Stimulated activated CD8-positive, alpha-beta memory T cell treated with anti-CD3 and anti-CD28 coated beads, Interleukin-4, amount 100 ng/mL, for 1 hour (primary cell): ENCODE data around the gene NT5C2.
"Not testable (repeated sequence)": the region's sequence is repeated elsewhere in the genome, so short reads cannot be mapped to it uniquely, and the experiment has no call there.

ENCODE experiments used
- DNase-seq, 2 donors: peaks; one replicate each; pipeline ENCODE4 v3.0.0-alpha.2; 2020; ENCODE audit warnings: low read depth in 2 of 2, low spot score in 1 of 2

NT5C2 gene

DNA sequence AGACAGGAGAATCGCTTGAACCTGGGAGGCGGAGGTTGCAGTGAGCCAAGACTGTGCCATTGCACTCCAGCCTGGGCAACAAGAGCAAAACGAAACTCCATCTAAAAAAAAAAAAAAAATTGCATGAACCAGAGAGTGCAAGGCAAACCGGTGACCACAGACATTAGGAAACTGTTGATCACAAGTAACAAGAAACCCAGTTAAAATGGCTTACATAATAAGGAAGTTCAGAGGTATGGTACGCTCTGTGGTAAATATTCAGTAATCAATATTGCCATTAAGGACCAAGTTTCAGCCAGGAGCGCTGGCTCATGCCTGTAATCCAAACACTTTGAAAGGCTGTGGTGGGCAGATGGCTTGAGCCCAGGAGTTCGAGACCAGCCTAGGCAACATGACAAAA is 9.2 kb upstream of the NT5C2 start:
- DNase-seq, result no peak

DNA sequence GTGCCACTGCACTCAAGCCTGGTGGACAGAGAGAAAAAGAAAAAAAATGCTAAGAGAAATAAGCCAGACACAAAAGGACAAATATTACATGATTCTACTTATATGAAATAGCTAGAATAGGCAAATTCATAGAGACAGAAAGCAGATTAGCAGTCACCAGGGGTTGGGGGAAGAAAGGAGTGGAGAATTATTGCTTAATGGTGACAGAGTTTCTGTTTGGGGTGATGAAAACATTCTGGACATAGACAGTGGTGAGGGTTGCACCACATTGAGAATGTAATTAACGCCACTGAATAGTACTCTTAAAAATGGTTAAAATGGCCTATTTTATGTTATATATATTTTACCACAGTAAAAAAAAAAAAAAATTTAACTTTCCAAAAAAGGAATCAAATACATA is 6.4 kb upstream of the NT5C2 start:
- DNase-seq, result no peak

DNA sequence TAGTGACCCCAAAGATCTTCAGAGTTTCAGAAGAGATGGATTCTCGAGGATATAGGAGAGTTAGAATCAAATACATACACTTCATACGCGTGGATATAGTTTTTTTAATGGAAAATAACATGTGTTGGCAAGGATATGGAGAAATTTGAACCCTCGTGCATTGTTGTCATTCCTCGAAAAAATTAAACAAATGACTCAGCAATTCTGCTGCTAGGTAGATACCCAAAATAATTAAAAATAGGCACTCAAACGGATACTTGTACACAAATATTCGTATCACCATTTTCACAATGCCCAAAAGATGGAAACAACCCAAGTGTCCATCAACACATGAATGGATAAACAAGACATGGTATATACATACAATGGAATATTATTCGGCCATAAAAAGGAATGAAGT is 5.6 kb upstream of the NT5C2 start:
- DNase-seq, result no peak

DNA sequence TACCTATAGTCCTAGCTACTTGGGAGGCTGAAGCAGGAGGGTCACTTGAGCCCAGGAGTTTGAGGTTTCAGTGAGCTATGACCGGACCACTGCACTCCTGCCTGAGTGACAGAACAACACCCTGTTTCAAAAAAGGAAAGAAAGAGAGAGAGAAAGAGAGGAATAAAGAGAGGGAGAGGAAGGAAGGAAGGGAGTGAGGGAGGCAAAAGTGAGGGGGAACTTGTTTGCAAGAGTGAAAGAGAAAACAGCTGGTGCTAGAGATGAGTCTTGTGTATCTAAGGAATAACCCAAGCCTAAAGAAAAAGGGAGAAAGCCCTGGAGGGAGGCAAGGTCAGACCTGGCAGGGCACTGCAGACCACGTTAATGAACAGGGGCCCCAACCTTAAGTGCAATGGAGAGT is 4.8 kb upstream of the NT5C2 start:
- no peak for DNase-seq

DNA sequence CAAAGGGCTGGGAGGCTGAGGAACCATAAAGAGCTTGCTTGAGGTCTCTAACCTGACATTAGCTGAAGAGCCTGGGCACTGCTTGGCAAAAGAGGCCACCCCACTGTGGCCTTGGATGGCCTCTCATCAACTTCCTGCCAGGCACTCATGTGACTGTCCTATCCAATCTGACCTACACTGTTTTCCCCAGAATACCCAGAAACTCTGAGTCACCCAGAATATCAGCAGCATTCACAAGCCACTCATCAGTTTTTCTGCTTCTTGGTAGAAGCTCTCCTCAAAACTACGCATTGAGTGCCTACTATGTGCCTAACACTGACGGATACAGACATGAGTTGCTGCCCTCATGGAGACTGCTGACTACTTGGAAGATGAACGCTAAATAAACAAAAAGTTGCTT is 4.1 kb upstream of the NT5C2 start:
- no peak for DNase-seq

DNA sequence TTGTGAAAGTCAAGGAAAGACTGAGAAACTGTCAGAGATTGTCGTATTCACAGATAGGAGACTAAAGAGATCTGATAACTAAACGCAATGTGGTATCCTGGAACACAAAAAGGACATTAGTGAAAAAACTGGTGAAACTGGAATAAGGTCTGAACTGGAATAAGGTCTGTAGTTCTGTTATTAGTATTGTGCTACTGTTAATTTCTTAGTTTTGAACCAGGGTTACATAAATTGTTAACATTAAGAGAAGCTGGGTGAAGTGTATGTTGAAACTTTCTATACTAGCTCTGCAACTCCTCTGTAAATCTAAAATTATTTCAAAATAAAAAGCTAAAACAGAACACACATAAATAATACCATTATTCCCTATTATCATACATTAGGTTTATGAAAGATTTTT is 3.4 kb upstream of the NT5C2 start:
- no peak for DNase-seq

DNA sequence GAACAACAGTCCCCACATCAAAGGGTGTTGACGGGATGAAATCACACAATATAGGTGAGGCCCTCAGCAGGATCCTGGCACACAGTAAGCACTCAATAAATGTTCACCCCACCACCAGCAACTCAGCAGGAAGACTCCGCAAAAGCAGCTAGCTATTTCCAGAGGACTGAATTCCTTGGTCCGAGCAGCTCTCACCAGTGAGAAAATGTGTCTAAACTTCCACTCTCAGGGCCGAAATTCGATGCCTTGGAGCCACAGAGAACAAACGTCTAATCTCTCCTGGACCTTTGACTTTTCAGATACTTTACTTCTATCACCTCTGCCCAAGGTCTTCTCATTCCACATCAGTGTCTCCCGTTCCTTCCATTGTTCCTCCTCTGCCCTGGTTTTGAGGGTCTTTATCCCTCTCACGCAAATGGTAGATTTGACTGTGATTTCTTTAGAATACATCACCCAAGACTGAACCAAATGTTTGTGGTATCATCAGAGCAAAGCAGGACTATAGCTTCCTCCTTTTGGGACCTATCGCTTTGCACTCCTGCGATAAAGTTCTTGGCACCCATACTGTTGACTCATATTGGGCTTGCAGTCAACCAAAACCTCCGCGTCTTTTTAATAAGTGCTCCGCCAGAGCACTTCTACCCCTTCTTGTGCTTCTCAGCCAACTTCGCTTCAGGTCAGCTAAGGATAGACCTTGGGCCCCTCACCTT is 903 bp upstream of the NT5C2 start:
- no peak for DNase-seq

DNA sequence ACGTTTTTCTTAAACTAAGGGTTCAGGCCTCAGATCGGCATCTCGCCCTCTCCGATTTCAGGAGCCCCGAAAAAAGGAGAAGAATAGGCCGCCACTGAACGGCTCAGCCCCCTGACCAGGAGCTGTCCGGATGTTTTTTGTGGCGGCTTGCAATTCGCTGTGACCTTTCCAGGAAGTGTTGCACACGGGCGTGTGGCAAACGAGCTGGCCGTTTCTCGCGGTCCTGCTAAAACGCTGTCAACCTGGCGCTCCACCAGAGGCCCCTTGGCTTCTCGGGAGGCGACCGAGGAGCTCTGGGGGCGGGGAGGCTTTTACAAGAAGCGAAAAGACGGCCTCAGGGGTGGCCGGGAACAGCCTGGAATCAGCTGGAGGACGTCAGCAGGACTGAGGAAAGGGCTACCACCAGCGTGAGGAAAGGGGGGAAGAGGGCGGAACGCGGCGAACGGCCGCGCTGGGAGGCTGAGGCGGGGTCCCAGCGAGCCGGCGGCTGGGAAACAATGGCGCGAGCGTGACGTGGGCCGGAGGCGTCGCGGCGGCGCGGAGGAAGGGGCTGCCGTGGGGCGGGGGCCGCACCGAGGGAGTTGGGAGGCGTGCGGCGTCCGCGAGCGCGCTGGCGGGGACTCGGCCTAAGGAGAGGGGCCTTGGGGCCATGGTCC is 493 bp downstream of the NT5C2 start:
- peak; percentile 14 to 28 for DNase-seq

DNA sequence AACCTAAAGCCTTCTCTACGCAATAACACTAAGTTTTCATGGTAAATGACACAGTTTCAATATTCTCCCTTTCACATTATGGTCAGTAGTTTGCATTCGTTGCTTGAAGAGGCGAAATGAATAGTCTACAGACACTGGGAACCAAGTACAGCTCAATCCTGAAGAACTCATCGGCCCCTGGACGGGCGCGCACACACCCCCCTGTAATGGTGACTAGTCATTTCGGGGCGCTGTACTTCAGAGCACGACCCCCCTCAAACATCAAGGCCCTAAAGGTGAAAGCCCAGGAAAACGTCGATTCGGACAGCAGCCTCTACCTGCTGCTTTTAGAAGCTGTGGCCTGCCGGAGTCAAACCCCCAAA is 1.0 kb downstream of the NT5C2 start:
- DNase-seq, result no peak

DNA sequence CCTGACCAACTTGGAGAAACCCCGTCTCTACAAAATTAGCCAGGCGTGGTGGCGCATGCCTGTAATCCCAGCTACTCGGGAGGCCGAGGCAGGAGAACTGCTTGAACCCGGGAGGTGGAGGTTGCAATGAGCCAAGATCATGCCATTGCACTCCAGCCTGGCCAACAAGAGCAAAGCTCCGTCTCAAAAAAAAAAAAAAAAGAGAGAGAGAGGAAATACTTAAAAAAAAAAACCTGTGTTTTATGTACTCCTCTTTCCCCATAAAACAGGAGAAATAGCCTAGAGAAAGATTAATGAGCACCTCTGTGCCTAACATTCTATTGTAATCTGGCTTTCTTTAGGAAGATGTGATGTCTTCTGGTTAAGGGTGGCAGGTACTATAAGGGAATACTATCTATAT is 1.9 kb downstream of the NT5C2 start:
- not testable (repeated sequence) for DNase-seq

DNA sequence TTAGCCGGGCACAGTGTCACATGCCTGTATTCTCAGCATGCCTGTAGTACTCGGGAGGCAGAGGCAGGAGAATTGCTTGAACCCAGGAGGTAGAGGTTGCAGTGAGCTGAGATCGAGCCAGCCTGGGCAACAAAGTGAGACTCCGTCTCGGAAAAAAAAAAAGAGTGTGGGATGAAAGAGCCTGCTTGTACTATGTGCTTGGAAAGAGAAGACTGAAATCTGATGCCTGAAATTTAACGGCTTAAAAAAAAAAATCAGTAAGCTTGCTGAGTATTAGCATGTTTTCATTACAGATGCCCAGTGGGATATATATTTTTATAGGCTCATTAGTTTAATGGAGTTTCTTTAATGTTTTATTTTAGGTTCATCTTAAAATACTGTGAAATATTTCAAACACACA is 4.2 kb downstream of the NT5C2 start:
- DNase-seq, result no peak

DNA sequence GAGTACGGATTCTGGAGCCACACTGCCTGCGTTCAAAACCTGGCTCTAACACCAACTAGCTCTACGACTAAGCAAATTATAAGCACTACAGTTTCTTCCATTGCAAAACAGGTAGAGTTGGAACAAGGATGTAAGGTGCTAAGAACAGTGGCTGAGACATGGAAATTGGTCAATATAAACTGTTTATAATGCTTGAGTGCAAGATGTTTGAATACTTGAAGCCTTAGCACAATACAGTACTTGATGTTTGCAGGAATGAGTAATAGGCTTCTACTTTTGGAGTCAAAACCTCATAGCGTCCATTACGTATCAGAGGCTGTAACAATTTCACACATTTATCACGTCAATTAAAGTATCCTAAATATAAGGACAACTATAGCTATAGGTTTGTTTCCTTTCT is 6.9 kb downstream of the NT5C2 start:
- no peak for DNase-seq

DNA sequence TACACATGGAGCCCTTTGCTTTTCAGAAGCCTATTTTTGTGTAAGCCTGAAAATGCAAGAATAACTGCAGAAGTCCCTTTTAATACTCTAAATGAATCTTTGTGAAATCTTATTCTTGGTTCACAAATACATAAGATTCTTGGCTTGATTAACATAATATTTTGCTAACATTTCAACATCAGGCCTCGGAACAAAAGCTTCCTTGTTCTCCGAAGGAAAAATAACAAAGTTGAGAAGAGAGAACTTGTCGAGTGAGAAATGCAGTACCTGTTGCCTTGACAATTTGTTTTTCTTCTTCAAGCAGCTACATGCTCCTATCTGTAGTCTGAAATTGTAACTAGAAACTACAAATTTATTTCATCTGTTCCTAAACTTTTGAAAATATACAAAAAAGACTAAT is 8.5 kb downstream of the NT5C2 start:
- no peak for DNase-seq

DNA sequence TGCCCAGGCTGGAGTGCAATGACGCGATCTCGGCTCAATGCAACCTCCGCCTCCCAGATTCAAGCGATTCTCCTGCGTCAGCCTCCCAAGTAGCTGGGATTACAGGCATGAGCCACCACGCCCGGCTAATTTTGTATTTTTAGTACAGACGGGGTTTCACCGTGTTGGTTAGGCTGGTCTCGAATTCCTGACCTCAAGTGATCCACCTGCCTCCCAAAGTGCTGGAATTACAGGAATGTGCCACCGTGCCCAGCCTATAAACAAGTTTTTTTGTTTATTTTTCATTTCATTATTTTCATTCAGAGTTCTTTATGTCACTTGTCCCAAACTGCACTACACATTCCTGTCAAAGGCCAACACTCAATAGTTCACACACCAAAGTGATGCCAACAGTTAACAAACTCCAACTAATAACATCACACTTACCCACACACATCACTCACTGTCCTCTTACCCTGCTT is 9.1 kb downstream of the NT5C2 start:
- DNase-seq, result not testable (repeated sequence)

DNA sequence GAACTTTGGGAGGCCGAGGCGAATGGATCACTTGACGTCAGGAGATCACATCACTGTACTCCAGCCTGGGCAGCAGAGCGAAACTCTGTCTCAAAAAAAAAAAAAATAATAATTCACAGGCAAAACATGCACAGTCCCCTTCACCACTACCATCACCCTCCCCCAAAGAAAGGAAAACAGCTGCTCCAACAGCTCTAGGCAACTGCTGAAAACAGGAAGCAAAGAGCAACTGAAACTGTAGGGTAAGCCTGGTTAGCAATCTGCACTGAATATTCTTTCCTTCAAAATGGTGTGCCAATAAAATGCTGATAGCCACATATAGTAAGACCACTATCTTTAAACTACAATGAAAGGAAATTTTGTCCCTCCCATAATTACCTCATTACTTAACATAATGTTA is 11.8 kb downstream of the NT5C2 start:
- DNase-seq, result no peak

DNA sequence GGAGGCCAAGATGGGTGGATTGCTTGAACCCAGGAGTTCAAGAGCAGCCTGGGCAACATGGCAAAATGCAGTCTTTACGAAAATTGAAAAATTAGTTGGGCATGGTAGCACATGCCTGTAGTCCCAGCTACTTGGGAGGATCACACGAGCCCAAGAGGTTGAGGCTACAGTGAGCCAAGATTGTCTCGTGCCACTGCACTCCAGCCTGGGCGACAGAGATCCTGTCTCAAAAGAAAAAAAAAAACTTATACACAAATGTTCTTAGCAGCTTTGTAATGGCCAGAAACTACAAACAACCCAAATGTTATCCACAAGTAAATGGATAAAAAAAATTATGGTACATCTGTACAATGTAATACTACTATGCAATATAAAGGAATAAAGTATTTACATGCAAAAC is 12.6 kb downstream of the NT5C2 start:
- DNase-seq, result no peak

DNA sequence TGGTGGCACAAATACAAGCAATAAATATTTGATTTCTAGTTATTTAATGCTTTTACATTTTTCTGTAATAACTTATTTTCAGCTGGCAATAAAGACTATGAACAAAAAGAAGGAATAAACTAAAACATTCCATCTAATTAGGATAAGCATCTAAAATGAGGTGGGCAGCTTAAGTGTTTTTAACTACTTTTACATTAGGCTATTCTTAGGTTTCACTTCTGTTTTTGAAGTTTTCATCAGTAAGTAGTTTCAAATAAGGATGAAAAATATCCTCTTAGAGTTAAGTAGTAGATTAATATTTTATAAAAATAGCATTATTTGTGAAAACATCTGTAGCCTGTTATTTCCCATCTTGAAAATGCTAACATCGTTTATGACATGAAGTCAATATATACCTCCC is 15.9 kb downstream of the NT5C2 start:
- no peak for DNase-seq

DNA sequence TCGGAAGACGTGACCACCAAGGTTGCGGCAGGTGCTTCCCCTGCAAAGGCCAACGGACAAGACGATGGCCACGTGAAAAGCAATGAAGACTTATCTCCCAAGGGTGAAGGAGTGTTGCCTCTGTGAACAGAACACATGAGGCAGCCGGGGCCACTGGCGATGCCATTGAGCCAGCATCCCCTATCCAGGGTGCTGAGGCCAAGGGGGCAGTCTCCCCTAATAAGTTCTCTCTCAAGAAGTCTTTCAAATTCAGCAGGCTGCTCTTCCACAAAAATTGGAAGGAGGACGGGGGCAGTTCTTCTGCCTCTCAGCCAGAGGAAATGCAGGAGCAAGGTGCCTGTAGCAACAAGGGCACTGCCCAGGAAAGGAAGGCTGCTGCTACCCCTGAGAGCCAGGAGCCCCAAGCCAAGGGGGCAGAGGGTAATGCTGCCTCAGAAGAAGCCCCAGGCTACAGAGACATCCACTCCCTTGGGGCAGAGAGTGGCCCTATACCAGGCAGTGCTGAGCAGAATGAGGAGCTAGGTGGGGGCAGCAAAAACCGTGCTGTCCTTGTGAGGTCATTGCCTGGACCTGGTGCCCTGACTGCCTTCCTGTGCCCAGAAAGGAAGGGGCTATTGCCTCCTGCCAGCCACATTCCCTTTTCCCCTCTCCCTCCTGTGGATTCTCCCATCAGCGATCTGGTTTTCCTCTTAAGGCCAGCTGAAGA is 17.3 kb downstream of the NT5C2 start:
- no peak for DNase-seq

DNA sequence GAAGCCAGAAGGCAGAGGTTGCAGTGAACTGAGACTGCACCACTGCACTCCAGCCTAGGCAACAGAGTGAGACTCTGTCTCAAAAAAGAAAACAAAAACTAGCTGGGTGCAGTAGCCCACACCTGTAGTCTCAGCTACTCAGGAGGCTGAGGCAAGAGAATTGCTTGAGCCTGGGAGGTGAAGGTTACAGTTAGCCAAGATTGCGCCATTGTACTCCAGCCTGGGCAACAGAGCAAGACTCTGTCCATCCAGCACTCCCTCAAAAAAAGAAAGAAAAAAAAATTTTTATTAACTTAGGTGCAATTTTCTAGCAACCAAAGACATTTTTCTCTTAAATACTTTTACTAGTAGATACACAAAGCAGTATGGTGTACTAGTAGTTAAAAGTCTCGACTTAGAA is 18.7 kb downstream of the NT5C2 start:
- not testable (repeated sequence) for DNase-seq

DNA sequence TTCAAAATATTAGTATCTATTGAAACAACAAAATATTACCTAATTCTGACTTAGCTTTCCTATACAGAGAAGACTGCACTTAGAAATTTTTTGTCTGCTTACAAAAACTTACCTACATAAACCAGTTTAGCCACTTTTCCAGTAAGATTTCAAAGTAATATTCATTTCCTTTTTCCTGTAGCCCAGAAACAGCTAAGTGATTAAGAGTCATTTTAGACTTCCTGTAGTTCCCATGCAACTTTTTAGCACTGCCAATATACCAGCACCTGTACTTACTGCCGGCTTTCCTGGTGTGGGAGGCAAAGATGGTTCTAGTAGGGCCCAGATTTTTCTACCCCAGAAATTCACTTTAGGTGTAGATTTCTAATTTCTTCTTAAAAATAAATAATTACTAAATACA is 21.8 kb downstream of the NT5C2 start:
- DNase-seq, result no peak

DNA sequence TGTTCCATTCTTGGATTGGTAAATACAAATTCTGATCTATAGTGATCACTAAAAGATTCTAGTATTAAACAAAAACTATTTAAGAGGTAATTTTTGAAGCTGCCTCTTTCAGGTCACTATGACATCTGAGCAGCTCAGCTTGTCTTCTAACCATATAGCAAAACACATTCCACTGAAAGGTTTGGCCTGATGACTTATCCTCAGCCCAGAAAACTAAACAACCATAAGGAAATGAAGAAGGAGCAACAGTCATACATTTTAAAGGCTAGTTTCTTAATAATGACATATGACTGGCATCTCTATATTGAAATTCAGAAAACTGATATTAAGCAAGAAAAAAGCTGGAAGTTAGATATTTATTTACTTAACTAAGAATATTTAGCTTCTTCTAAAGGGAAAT is 24.6 kb downstream of the NT5C2 start:
- no peak for DNase-seq

DNA sequence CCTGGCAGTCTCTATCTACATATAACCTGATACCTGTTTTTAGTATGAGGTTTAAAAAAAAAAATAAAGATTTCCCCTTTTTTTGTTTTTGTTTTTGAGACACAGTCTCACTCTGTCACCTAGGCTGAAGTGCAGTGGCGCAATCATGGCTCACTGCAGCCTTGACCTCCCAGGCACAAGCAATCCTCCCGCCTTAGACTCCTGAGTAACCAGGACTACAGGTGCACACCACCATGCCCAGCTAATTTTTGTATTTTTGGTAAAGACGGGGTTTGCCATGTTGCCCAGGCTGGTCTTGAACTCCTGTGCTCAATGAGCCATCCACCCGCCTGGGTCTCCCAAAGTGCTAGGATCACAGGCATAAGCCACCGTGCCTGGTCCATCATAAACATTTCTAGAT is 25.5 kb downstream of the NT5C2 start:
- DNase-seq, result not testable (repeated sequence)

DNA sequence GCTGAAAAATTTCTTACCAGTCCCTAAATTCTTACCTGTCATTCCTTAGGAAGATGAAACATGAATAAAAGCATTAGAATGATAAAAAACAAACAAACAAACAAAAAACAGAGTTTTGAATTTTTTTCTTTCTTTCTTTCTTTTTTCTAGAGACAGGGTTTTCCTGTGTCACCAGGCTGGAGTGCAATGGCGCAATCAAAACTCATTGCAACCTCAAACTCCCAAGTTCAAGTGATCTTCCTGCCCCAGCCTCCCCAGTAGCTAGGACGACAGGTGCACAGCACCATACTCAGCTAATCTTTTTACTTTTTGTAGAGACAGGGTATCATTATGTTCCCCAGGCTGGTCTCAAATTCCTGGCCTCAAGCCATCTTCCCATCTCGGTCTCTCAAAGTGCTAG is 26.5 kb downstream of the NT5C2 start:
- DNase-seq, result no peak
